PC-9 (cell line): Measurements from ENCODE around the gene CA12.

ENCODE experiments used
- EZH2 ChIP-seq: fragments of 200-600 bp; sonication (generic); IDR thresholded peaks from 2 replicates; pipeline ENCODE4 v1.8.0; 2017; ENCODE audit warnings: antibody characterized with exemption, low read depth
- TF ChIP-seq, protein P1 (sequence below): fragments of 200-600 bp; sonication (generic); conservative IDR thresholded peaks from 2 replicates; pipeline ENCODE4 v1.6.1; 2017; ENCODE audit warnings: mixed run types, antibody characterized with exemption, mild to moderate bottlenecking, moderate library complexity

DNA sequence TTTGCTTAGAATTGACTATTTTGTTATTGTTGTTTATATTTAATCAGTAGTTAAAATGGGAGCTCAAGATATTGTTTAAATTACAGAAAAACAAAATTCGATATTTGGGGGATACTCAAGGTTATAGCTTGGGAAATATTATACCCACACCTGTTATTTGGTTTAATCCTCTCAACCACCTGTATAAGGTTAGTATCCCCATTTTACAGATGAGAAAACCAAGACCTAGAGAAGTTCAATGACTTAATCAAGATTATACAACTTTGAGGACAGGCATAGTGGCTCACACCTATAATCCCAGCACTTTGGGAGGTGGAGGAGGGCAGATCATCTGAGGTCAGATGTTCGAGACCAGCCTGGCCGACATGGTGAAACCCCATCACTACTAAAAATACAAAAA, 39.8 kb upstream of the CA12 start:
- TF ChIP-seq, protein P1, sequence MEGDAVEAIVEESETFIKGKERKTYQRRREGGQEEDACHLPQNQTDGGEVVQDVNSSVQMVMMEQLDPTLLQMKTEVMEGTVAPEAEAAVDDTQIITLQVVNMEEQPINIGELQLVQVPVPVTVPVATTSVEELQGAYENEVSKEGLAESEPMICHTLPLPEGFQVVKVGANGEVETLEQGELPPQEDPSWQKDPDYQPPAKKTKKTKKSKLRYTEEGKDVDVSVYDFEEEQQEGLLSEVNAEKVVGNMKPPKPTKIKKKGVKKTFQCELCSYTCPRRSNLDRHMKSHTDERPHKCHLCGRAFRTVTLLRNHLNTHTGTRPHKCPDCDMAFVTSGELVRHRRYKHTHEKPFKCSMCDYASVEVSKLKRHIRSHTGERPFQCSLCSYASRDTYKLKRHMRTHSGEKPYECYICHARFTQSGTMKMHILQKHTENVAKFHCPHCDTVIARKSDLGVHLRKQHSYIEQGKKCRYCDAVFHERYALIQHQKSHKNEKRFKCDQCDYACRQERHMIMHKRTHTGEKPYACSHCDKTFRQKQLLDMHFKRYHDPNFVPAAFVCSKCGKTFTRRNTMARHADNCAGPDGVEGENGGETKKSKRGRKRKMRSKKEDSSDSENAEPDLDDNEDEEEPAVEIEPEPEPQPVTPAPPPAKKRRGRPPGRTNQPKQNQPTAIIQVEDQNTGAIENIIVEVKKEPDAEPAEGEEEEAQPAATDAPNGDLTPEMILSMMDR, result no peak
- no peak for TF ChIP-seq EZH2
